GM18519 (cell line): ENCODE measurements around the gene LSM14A.
"Not testable (repeated sequence)": the region's sequence is repeated elsewhere in the genome, so short reads cannot be mapped to it uniquely, and the experiment has no call there.

Experiments
- ATAC-seq: cut with Tn5 transposase; IDR thresholded peaks from one replicate; pipeline ENCODE4 v1.9.1; 2021; ENCODE audit warnings: mild to moderate bottlenecking, moderate library complexity; ENCODE audit not compliant: unreplicated experiment, low FRiP score

LSM14A gene

GRCh38 chr19:34171877-34172660 lies at the start of gene LSM14A:
LSM14A (plus strand) TSS chr19:34172504; CDS start chr19:34172643, 139 bp downstream.
- ATAC-seq, result peak; percentile 40

GRCh38 chr19:34124828-34125227 lies 47.5 kb upstream of the LSM14A start:
- ATAC-seq, result no peak

GRCh38 chr19:34126966-34127365 lies 45.3 kb upstream of the LSM14A start:
- no peak for ATAC-seq

- no peak for ATAC-seq
These were observed 44.6 kb upstream of the LSM14A start for GRCh38 chr19:34127684-34128189.

GRCh38 chr19:34128558-34129250 lies 43.6 kb upstream of the LSM14A start:
- ATAC-seq, result no peak

GRCh38 chr19:34131100-34131499 lies 41.2 kb upstream of the LSM14A start:
- no peak for ATAC-seq

- not testable (repeated sequence) for ATAC-seq
These were observed 40.2 kb upstream of the LSM14A start for GRCh38 chr19:34132145-34132544.

GRCh38 chr19:34132706-34133105 lies 39.6 kb upstream of the LSM14A start:
- not testable (repeated sequence) for ATAC-seq

GRCh38 chr19:34134190-34135053 lies 37.9 kb upstream of the LSM14A start:
- peak; percentile 91 for ATAC-seq

- no peak for ATAC-seq
These were observed 37.1 kb upstream of the LSM14A start for GRCh38 chr19:34135054-34135800.

GRCh38 chr19:34135821-34136611 lies 36.3 kb upstream of the LSM14A start:
- no peak for ATAC-seq

- no peak for ATAC-seq
These were observed 31.3 kb upstream of the LSM14A start for GRCh38 chr19:34141025-34141424.

- ATAC-seq, result no peak
These were observed 29.9 kb upstream of the LSM14A start for GRCh38 chr19:34142440-34142839.

- no peak for ATAC-seq
These were observed 26.5 kb upstream of the LSM14A start for GRCh38 chr19:34145741-34146202.

- no peak for ATAC-seq
These were observed 23.6 kb upstream of the LSM14A start for GRCh38 chr19:34148658-34149185.

GRCh38 chr19:34149873-34150272 lies 22.4 kb upstream of the LSM14A start:
- no peak for ATAC-seq

GRCh38 chr19:34150558-34150957 lies 21.7 kb upstream of the LSM14A start:
- no peak for ATAC-seq

- no peak for ATAC-seq
These were observed 20.9 kb upstream of the LSM14A start for GRCh38 chr19:34151439-34151838.

- no peak for ATAC-seq
These were observed 17.9 kb upstream of the LSM14A start for GRCh38 chr19:34154401-34154800.
